HCT116 (cell line): ENCODE results near the gene RIN3.

Source experiments
- EGR1 ChIP-seq: IDR thresholded peaks from 2 replicates; pipeline ENCODE4 v1.6.1; 2012; ENCODE audit warnings: low read depth
- EZH2phosphoT487 ChIP-seq: fragments of 200-600 bp; IDR thresholded peaks from 2 replicates; pipeline ENCODE4 v1.6.1; 2018; ENCODE audit warnings: antibody characterized with exemption, borderline replicate concordance
- POLR2A ChIP-seq: IDR thresholded peaks from 2 replicates; pipeline ENCODE4 v1.7.0; 2011; ENCODE audit warnings: borderline replicate concordance; ENCODE audit not compliant: insufficient read depth, insufficient read length; ENCODE audit errors: extremely low read depth
- POLR2AphosphoS5 ChIP-seq: IDR thresholded peaks from 2 replicates; pipeline ENCODE4 v1.6.1; 2011; ENCODE audit warnings: mild to moderate bottlenecking, low read depth, low read length, moderate library complexity
- RAD21 ChIP-seq: IDR thresholded peaks from 2 replicates; pipeline ENCODE4 v1.6.1; 2012; ENCODE audit warnings: low read depth, mild to moderate bottlenecking
- SIN3A ChIP-seq: IDR thresholded peaks from 2 replicates; pipeline ENCODE4 v1.6.1; 2012; ENCODE audit warnings: low read depth
- SP1 ChIP-seq: IDR thresholded peaks from 2 replicates; pipeline ENCODE4 v1.6.1; 2012; ENCODE audit warnings: low read depth
- ZNF274 ChIP-seq: fragments of 200-500 bp; sonication (Bioruptor generic); IDR thresholded peaks from 2 replicates; pipeline ENCODE4 v1.6.1; 2014; ENCODE audit warnings: mild to moderate bottlenecking, low read depth, low read length, inconsistent platforms
- TF ChIP-seq, protein P1 (sequence below), 3 experiments: fragments of 200-600 bp in 1 of 3; sonication (generic) in 1 of 3; IDR thresholded peaks in 2 of 3; conservative IDR thresholded peaks in 1 of 3; 2 replicates each; pipeline ENCODE4 v1.5.1; 2012 to 2017; ENCODE audit warnings: low read depth in 2 of 3, low read length in 2 of 3, antibody characterized with exemption in 1 of 3, borderline replicate concordance in 1 of 3, control low read depth in 1 of 3, mild to moderate bottlenecking in 1 of 3, mixed read lengths in 1 of 3, mixed run types in 1 of 3, moderate library complexity in 1 of 3; ENCODE audit not compliant: insufficient read depth in 1 of 3
- TF ChIP-seq, protein P2 (sequence below): IDR thresholded peaks from 2 replicates; pipeline ENCODE4 v1.6.1; 2012
- TF ChIP-seq, protein P3 (sequence below): IDR thresholded peaks from 2 replicates; pipeline ENCODE4 v1.6.1; 2012; ENCODE audit warnings: low read depth

DNA sequence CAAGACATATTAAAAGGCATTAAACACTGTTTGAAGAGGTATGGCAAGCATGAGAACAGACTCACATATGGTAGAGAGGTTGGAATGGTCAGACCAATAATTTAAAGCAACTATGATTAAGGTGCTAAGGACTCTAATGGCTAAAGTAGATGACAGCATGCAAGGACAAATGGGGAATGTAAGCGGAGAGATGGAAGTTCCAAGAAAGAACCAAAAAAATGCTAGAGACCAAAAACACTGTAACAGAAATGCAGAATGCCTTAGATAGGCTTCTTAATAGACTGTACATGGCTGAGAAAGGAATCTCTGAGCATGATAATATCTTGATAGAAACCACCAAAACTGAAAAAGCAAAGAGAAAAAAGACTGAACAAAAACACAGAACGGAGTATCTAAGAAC, 77.4 kb downstream of the RIN3 start:
- TF ChIP-seq, protein P1, sequence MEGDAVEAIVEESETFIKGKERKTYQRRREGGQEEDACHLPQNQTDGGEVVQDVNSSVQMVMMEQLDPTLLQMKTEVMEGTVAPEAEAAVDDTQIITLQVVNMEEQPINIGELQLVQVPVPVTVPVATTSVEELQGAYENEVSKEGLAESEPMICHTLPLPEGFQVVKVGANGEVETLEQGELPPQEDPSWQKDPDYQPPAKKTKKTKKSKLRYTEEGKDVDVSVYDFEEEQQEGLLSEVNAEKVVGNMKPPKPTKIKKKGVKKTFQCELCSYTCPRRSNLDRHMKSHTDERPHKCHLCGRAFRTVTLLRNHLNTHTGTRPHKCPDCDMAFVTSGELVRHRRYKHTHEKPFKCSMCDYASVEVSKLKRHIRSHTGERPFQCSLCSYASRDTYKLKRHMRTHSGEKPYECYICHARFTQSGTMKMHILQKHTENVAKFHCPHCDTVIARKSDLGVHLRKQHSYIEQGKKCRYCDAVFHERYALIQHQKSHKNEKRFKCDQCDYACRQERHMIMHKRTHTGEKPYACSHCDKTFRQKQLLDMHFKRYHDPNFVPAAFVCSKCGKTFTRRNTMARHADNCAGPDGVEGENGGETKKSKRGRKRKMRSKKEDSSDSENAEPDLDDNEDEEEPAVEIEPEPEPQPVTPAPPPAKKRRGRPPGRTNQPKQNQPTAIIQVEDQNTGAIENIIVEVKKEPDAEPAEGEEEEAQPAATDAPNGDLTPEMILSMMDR (IDR thresholded peaks at IDR 0.05 in 2 of 3, conservative IDR thresholded peaks at IDR 0.05 in 1 of 3; ENCODE audit: borderline replicate concordance in 1 of 3, insufficient read depth in 1 of 3, low read depth in 2 of 3, low read length in 2 of 3): no peak
- no peak for TF ChIP-seq POLR2AphosphoS5
- TF ChIP-seq, protein P2, sequence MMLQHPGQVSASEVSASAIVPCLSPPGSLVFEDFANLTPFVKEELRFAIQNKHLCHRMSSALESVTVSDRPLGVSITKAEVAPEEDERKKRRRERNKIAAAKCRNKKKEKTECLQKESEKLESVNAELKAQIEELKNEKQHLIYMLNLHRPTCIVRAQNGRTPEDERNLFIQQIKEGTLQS: no peak
- TF ChIP-seq POLR2A: no peak
- TF ChIP-seq SP1: no peak
- TF ChIP-seq SIN3A: no peak
- TF ChIP-seq RAD21: no peak
- TF ChIP-seq ZNF274: no peak
- no peak for TF ChIP-seq EZH2phosphoT487
- no peak for TF ChIP-seq EGR1
- TF ChIP-seq, protein P3, sequence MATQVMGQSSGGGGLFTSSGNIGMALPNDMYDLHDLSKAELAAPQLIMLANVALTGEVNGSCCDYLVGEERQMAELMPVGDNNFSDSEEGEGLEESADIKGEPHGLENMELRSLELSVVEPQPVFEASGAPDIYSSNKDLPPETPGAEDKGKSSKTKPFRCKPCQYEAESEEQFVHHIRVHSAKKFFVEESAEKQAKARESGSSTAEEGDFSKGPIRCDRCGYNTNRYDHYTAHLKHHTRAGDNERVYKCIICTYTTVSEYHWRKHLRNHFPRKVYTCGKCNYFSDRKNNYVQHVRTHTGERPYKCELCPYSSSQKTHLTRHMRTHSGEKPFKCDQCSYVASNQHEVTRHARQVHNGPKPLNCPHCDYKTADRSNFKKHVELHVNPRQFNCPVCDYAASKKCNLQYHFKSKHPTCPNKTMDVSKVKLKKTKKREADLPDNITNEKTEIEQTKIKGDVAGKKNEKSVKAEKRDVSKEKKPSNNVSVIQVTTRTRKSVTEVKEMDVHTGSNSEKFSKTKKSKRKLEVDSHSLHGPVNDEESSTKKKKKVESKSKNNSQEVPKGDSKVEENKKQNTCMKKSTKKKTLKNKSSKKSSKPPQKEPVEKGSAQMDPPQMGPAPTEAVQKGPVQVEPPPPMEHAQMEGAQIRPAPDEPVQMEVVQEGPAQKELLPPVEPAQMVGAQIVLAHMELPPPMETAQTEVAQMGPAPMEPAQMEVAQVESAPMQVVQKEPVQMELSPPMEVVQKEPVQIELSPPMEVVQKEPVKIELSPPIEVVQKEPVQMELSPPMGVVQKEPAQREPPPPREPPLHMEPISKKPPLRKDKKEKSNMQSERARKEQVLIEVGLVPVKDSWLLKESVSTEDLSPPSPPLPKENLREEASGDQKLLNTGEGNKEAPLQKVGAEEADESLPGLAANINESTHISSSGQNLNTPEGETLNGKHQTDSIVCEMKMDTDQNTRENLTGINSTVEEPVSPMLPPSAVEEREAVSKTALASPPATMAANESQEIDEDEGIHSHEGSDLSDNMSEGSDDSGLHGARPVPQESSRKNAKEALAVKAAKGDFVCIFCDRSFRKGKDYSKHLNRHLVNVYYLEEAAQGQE: no peak
